NCI-H345 treated with DMSO at 0.1 percent for 48 hours (cell line): ENCODE measurements around the gene APOBEC3H.

Experiments
- DNase-seq: peaks from one replicate; lab custom pipeline; 2025; ENCODE audit not compliant: unreplicated experiment; lab: John Stamatoyannopoulos, UW

The APOBEC3H gene

DNA sequence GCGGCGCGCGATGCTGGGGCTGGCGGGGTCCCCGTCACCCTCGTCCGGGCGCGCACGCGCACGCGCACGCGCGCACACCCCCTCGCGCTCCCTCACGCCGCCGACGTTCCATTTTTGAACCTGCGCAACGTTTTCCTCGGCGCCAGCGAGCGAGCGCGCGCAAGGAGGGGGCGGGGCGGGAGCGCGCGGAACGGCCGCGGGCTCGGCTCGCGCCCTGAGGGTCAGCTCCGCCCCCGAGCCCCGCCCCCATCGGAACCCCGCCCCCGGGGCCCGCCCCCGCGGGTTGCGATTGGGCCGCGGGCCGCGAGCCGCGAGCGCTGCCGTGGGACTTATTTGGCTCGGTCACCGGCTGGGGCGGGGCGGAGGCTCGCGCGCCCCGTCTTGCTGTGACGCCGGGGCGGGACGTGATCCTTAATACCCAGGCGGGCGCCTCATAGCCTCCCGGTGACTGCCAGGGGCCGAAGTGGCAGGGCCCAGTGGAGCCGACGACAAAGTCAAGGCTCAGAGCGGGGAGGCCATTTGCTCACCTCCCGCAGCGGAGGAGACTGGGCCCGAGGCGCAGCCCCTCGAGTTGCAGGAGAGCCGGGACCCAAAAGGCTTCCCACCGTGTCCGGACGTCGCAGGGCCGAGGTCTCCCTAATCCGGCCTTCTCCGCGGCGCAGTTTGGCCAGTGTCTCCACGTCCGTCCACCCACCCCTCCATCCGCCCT is 55.6 kb downstream of the APOBEC3H start, which contains the start of gene CBX7:
Gene CBX7 (minus strand): TSS at position 170 of the 709 bp plus-strand sequence. CDS start 236 bp downstream, outside the sequence.
- peak; percentile 76 for DNase-seq

DNA sequence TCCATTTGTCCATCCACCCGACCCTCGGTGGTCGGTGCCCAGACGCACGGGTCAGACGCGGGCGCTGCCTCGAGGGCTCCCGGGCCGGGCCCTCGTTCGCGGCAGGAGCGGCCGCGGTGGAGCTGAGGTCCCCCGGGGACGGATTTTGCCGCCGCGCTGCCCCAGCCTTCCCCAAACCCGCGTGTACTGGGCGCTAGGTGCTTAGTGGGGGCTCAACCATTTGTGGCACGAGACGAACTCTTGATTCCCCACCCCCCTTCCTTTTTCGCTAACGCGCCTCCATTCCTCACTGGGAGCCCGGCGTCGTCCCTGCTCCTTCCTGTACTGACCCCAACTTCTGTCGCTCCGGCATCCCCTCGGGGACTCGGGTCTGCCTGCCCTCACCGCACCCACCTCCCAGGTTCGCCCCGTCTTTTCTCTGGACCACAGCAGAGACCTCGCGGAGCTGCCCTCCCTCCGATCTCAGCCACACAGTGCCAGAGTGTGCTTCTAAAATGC is 56.2 kb downstream of the APOBEC3H start:
- DNase-seq = no peak
